Activated T-cell treated with anti-CD3 and anti-CD28 coated beads, Interleukin-2, amount 50 U/mL, for 24 hours (primary cell): ENCODE measurements around the gene JAK3.
"Not testable (repeated sequence)": the region's sequence is repeated elsewhere in the genome, so short reads cannot be mapped to it uniquely, and the experiment has no call there.

ENCODE experiments used
- DNase-seq: peaks from one replicate; pipeline ENCODE4 v3.0.0-alpha.2; 2020
- H3K27ac Mint-ChIP-seq: 2 replicates; pipeline ENCODE4 v1.8.0; 2020; ENCODE audit warnings: mild to moderate bottlenecking, mixed read lengths
- H3K27me3 Mint-ChIP-seq: 2 replicates; pipeline ENCODE4 v1.8.0; 2020; ENCODE audit warnings: mixed read lengths
- H3K36me3 Mint-ChIP-seq: 2 replicates; pipeline ENCODE4 v1.8.0; 2020; ENCODE audit warnings: low read depth, mixed read lengths
- H3K4me1 Mint-ChIP-seq: 2 replicates; pipeline ENCODE4 v1.8.0; 2020; ENCODE audit warnings: low read depth, mixed read lengths
- H3K4me3 Mint-ChIP-seq: 2 replicates; pipeline ENCODE4 v1.8.0; 2020; ENCODE audit warnings: mild to moderate bottlenecking, moderate library complexity, mixed read lengths
- H3K9me3 Mint-ChIP-seq: 2 replicates; pipeline ENCODE4 v1.8.0; 2020; ENCODE audit warnings: mixed read lengths

Gene JAK3

DNA sequence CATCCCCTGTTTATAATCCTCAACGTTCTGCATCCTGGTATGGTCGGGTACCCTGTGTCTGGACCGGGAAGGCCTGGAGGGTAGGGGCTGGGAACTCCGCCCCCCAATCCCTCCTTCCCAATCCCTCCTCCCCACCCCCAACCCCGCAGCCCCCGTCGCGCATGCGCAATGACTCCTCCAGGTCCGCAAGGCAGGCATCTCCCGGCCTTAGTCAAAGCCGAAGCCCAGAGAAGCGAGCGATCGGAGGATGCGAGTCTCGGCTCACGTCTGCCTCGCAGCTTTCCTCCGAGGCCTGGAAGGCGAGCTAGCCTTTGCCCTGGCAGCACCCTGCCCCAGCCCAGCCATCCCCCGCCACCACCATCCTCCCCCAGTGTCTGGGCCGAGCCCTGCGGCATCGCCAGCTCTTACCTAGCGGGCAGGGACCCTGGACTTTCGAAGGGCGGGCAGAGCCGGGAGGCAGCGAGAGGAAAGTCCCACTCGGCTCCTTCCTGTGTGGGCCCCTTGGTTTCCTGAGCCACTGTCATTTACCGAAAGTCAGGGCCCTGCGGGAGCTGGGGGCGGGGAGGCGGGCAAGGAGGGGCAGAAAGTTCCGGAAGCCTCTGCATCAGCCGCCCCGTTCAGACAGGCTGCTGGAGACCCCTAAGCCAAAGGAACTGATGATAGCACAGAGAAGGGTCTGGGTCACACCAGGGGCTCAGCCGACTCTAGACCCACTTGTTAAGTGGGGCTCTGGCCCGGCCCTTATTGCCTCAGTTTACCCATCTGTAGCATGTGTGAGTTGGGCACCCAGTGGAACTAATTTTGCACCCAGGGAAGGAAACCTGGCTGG, at the start of gene JAK3:
Gene JAK3, minus strand, starts transcription at position 445 of the 829 bp plus-strand sequence. CDS start 3,565 bp downstream, outside the sequence.
- H3K4me3 Mint-ChIP-seq, result peak within 1 kb of the TSS; percentile 91
- H3K27ac Mint-ChIP-seq, result peak within 1 kb of the TSS; percentile 99
- H3K9me3 Mint-ChIP-seq, result no peaks in the 10 kb centered on the region
- peak; percentile 93 for DNase-seq
- H3K4me1 Mint-ChIP-seq, result peaks cover 73% of the 10 kb centered on the region
- H3K27me3 Mint-ChIP-seq, result no peaks in the 10 kb centered on the region
- peaks cover 48% of the 10 kb centered on the region for H3K36me3 Mint-ChIP-seq

DNA sequence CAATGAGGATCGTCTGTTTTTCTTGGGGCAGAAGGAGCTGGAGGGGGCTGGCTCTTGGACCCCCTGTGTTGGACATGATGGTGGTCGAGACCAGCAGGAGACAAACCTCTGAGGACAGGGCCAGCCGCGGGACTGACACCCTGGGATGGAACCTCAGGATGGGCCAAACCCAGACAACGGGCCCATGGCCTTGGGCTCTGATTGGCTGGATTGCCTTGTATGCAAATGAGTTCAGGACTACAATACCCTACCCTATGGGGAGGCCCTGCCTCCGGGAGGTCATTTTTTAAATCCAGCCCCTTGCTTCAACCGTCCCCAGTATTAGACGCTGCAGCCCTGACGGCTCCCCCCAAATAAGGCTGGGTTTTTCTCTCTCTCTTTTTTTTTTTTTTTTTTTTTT, 46.0 kb upstream of the JAK3 start:
- Mint-ChIP-seq H3K27me3 (peaks cover under 1% of the 10 kb centered on the region), H3K4me3 (no peak overlapping the region), H3K9me3 (no peaks in the 10 kb centered on the region), H3K4me1 (no peaks in the 10 kb centered on the region), H3K36me3 (no peaks in the 10 kb centered on the region), H3K27ac (no peak overlapping the region)
- no peak for DNase-seq

- H3K36me3 Mint-ChIP-seq, result no peaks in the 10 kb centered on the region
- no peak for DNase-seq
- H3K27me3 Mint-ChIP-seq, result no peaks in the 10 kb centered on the region
- no peak overlapping the region for H3K27ac Mint-ChIP-seq
- H3K4me1 Mint-ChIP-seq, result no peaks in the 10 kb centered on the region
- H3K9me3 Mint-ChIP-seq, result no peaks in the 10 kb centered on the region
- H3K4me3 Mint-ChIP-seq, result no peak overlapping the region
Measured at GRCh38 chr19:17889609-17890214, 41.9 kb upstream of the JAK3 start.

- no peaks in the 10 kb centered on the region for H3K27me3 Mint-ChIP-seq
- DNase-seq, result no peak
- no peaks in the 10 kb centered on the region for H3K36me3 Mint-ChIP-seq
- H3K4me3 Mint-ChIP-seq, result no peak overlapping the region
- no peaks in the 10 kb centered on the region for H3K4me1 Mint-ChIP-seq
- H3K27ac Mint-ChIP-seq, result no peak overlapping the region
- H3K9me3 Mint-ChIP-seq, result no peaks in the 10 kb centered on the region
Measured at GRCh38 chr19:17888260-17888659, 40.5 kb upstream of the JAK3 start.

DNA sequence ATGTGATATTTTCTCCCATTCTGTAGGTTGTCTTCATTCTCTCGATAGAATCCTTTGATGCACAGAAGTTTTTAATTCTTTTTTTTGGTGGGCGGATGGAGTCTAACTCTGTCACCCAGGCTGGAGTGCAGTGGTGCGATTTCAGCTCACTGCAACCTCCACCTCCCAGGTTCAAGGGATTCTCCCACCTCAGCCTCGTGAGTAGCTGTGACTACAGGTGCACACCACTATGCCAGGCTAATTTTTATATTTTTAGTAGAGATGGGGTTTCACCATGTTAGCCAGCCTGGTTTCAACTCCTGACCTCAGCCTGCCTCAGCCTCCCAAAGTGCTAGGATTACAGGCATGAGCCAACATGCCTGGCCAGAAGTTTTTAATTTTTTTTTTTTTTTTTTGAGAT, 39.4 kb upstream of the JAK3 start:
- H3K27me3 Mint-ChIP-seq, DNase-seq, H3K4me3 Mint-ChIP-seq, H3K27ac Mint-ChIP-seq, H3K4me1 Mint-ChIP-seq, H3K9me3 Mint-ChIP-seq, H3K36me3 Mint-ChIP-seq: not testable (repeated sequence)

DNA sequence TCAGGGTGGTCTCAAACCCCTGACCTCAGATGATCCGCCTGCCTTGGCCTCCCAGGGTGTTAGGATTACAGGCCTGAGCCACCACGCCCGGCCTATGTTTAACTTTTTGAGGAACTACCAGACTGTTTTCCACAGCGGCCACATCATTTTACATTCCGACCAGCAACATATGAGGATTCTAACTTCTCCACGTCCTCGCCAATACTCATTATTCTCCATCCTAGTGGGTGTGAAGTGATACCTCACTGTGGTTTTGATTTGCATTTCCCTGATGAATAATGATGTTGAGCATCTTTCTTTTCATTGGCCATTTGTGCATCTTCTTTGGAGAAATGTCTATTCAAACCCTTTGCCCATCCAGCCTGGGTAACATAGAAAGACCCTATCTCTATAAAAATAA, 38.7 kb upstream of the JAK3 start:
- Mint-ChIP-seq H3K4me1 (no peaks in the 10 kb centered on the region), H3K4me3 (no peak overlapping the region)

GRCh38 chr19:17883627-17884410, 36.0 kb upstream of the JAK3 start:
- Mint-ChIP-seq H3K27me3 (no peaks in the 10 kb centered on the region), H3K36me3 (no peaks in the 10 kb centered on the region), H3K9me3 (no peaks in the 10 kb centered on the region), H3K4me3 (no peak overlapping the region), H3K27ac (no peak overlapping the region), H3K4me1 (no peaks in the 10 kb centered on the region)
- no peak for DNase-seq

More for the DNA sequence above, 38.7 kb upstream of the JAK3 start:
- no peak for DNase-seq
- Mint-ChIP-seq H3K27me3 (no peaks in the 10 kb centered on the region), H3K27ac (no peak overlapping the region), H3K36me3 (no peaks in the 10 kb centered on the region), H3K9me3 (no peaks in the 10 kb centered on the region)

DNA sequence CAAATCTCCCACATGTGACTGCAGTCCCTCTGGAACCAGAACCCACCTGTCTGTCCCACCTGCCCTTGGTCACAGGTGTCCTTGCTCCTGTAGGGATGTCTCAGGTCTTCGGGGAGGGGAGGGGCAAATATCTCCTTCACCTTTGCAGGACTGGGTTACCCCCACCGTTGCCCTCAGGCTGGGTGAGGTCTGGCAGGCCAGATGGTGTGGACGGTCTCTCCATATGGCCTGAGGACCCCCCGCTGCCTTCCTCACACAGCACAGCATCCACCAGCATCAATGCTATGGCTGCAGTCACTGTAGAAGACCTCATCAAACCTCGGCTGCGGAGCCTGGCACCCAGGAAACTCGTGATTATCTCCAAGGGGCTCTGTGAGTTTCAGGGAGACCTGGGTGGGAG, 33.9 kb upstream of the JAK3 start:
- H3K4me1 Mint-ChIP-seq, result no peaks in the 10 kb centered on the region
- no peaks in the 10 kb centered on the region for H3K9me3 Mint-ChIP-seq
- H3K27me3 Mint-ChIP-seq, result no peaks in the 10 kb centered on the region
- no peaks in the 10 kb centered on the region for H3K36me3 Mint-ChIP-seq
- no peak overlapping the region for H3K27ac Mint-ChIP-seq
- no peak overlapping the region for H3K4me3 Mint-ChIP-seq
- no peak for DNase-seq

GRCh38 chr19:17879466-17879865, 31.7 kb upstream of the JAK3 start:
- H3K9me3 Mint-ChIP-seq, result no peaks in the 10 kb centered on the region
- no peak overlapping the region for H3K4me3 Mint-ChIP-seq
- DNase-seq, result no peak
- no peaks in the 10 kb centered on the region for H3K27me3 Mint-ChIP-seq
- H3K27ac Mint-ChIP-seq, result no peak overlapping the region
- no peaks in the 10 kb centered on the region for H3K36me3 Mint-ChIP-seq
- H3K4me1 Mint-ChIP-seq, result peaks cover 1% of the 10 kb centered on the region

DNA sequence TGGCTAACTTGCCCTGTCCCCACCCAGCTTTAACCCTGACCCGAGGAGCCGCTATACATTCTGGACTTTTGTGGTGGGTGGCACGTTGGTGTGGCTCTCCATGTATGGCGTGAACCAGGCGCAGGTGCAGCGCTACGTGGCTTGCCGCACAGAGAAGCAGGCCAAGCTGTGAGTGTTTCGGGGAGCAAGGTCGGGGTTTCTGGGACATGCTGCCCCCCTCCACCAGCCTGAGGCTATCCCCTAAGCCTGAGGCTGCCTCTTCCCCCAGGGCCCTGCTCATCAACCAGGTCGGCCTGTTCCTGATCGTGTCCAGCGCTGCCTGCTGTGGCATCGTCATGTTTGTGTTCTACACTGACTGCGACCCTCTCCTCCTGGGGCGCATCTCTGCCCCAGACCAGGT, 29.9 kb upstream of the JAK3 start:
- Mint-ChIP-seq H3K27me3 (peaks cover 6% of the 10 kb centered on the region), H3K27ac (no peak overlapping the region), H3K4me3 (no peak overlapping the region), H3K4me1 (peaks cover 10% of the 10 kb centered on the region), H3K36me3 (no peaks in the 10 kb centered on the region), H3K9me3 (no peaks in the 10 kb centered on the region)
- DNase-seq, result no peak

DNA sequence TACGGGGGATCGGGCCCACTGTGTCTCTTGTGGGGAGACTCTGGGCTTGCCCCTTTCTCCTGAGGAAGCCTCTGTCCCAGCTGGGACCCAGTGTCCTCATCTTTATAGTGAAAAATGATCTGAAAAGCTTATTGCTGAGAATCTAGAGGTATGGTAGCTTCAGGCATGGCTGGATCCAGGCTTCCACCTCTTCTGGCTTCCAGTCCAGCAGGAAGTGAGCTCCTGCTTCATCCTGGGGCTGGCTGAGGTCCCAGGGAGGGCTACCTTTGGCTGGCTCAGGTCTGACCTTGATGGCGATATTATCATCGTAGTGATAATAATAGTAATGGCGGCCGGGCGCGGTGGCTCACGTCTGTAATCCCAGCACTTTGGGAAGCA, 27.0 kb upstream of the JAK3 start:
- H3K4me1 Mint-ChIP-seq, result peaks cover 22% of the 10 kb centered on the region
- H3K27ac Mint-ChIP-seq, result peak overlapping the region; percentile 51
- no peaks in the 10 kb centered on the region for H3K9me3 Mint-ChIP-seq
- peaks cover 16% of the 10 kb centered on the region for H3K27me3 Mint-ChIP-seq
- H3K36me3 Mint-ChIP-seq, result no peaks in the 10 kb centered on the region
- DNase-seq, result no peak
- H3K4me3 Mint-ChIP-seq, result no peak overlapping the region

- Mint-ChIP-seq H3K9me3 (no peaks in the 10 kb centered on the region), H3K4me1 (peaks cover 22% of the 10 kb centered on the region), H3K36me3 (no peaks in the 10 kb centered on the region), H3K27ac (peak overlapping the region; percentile 66), H3K4me3 (peak overlapping the region; percentile 79), H3K27me3 (peaks cover 16% of the 10 kb centered on the region)
- peak; percentile 82 for DNase-seq
Measured at GRCh38 chr19:17873786-17874757, 26.3 kb upstream of the JAK3 start.

DNA sequence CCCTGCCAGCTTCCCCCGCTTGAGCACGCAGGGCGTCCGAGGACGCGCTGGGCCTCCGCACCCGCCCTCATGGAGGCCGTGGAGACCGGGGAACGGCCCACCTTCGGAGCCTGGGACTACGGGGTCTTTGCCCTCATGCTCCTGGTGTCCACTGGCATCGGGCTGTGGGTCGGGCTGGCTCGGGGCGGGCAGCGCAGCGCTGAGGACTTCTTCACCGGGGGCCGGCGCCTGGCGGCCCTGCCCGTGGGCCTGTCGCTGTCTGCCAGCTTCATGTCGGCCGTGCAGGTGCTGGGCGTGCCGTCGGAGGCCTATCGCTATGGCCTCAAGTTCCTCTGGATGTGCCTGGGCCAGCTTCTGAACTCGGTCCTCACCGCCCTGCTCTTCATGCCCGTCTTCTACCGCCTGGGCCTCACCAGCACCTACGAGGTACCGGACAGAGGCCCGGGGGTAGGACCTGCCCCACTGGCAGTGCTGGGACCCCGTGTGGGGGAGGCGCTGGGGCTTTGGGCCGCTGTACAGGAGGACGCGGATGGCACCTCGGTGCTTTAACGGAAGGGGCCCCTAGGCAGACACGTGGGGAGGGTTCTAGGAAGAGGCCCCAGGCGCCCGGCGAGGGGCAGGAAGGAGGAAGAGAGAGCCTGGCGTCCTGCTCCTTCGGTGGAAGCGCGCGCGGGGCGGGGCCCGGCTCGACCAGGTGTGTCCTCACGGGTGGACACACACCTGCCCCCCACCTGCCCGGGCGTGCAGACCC, 24.6 kb upstream of the JAK3 start:
- peaks cover 16% of the 10 kb centered on the region for H3K27me3 Mint-ChIP-seq
- H3K27ac Mint-ChIP-seq, result peak overlapping the region; percentile 61
- H3K9me3 Mint-ChIP-seq, result no peaks in the 10 kb centered on the region
- H3K4me1 Mint-ChIP-seq, result peaks cover 22% of the 10 kb centered on the region
- H3K36me3 Mint-ChIP-seq, result no peaks in the 10 kb centered on the region
- peak; percentile 76 for DNase-seq
- H3K4me3 Mint-ChIP-seq, result peak overlapping the region; percentile 79
